Activated naive CD4-positive, alpha-beta T cell treated with anti-CD3 and anti-CD28 coated beads, Interleukin-2, amount 10 ng/mL, durations not matched to agents 7 days and 5 days (primary cell): ENCODE measurements around the gene RNF32.
A peak's percentile ranks its signal among the peaks of the same experiment; 100 is the strongest.
"Not testable (repeated sequence)": the region's sequence is repeated elsewhere in the genome, so short reads cannot be mapped to it uniquely, and the experiment has no call there.

Source experiments
- CTCF ChIA-PET: fragments of 350-600 bp; sonication (Branson Sonifier 250); formaldehyde crosslinking; loops from one replicate; lab custom pipeline; 2021; ENCODE audit warnings: antibody characterized with exemption; lab: Charles Lee
- DNase-seq: peaks from one replicate; pipeline ENCODE4 v3.0.0-alpha.2; 2020
- H3K27ac Mint-ChIP-seq: one replicate; pipeline ENCODE4 v1.8.0; 2021; ENCODE audit warnings: mild to moderate bottlenecking, moderate library complexity, mixed read lengths
- H3K27me3 Mint-ChIP-seq: one replicate; pipeline ENCODE4 v1.8.0; 2021; ENCODE audit warnings: mild to moderate bottlenecking, mixed read lengths
- H3K36me3 Mint-ChIP-seq: one replicate; pipeline ENCODE4 v1.8.0; 2021; ENCODE audit warnings: mixed read lengths
- H3K4me1 Mint-ChIP-seq: one replicate; pipeline ENCODE4 v1.8.0; 2021; ENCODE audit warnings: mixed read lengths
- H3K4me3 Mint-ChIP-seq: one replicate; pipeline ENCODE4 v1.8.0; 2021; ENCODE audit warnings: mild to moderate bottlenecking, moderate library complexity, mixed read lengths
- H3K9me3 Mint-ChIP-seq: one replicate; pipeline ENCODE4 v1.8.0; 2021; ENCODE audit warnings: mixed read lengths

RNF32 gene

GRCh38 chr7:156621652-156622051 is 18.9 kb upstream of the RNF32 start:
- Mint-ChIP-seq H3K36me3 (no peaks in the 10 kb centered on the region), H3K27ac (no peak overlapping the region), H3K4me3 (no peak overlapping the region), H3K9me3 (peaks cover 5% of the 10 kb centered on the region), H3K4me1 (peaks cover 17% of the 10 kb centered on the region), H3K27me3 (peaks cover 57% of the 10 kb centered on the region)
- DNase-seq = no peak
- CTCF ChIA-PET = no interaction called here

DNA sequence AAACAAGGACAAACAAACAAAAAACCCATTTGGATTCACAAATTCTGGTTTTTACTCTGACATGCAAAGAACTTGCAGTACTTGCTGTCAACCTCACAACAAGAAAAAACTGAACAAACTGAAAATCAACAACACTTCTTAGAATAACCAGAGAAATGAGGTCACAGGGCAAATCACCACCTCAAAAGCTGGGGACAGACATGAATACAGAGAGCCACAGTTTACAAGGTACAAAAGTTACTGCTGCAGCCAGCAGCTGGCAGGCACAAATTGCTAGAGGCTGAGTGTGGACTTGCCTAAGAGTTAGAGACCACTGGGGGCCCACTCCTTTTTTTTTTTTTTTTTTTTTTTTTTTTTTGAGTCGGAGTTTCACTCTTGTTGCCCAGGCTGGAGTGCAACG is 15.0 kb upstream of the RNF32 start:
- Mint-ChIP-seq H3K27me3 (peaks cover 39% of the 10 kb centered on the region), H3K9me3 (peaks cover 23% of the 10 kb centered on the region), H3K27ac (no peak overlapping the region), H3K4me3 (no peak overlapping the region), H3K36me3 (peaks cover 2% of the 10 kb centered on the region), H3K4me1 (peaks cover 11% of the 10 kb centered on the region)
- no peak for DNase-seq
- CTCF ChIA-PET = interaction anchor here (1.3 kb wide), 1 partner anchor 9 kb away, joined by 4 read pairs; no protein-coding TSS in a partner anchor

DNA sequence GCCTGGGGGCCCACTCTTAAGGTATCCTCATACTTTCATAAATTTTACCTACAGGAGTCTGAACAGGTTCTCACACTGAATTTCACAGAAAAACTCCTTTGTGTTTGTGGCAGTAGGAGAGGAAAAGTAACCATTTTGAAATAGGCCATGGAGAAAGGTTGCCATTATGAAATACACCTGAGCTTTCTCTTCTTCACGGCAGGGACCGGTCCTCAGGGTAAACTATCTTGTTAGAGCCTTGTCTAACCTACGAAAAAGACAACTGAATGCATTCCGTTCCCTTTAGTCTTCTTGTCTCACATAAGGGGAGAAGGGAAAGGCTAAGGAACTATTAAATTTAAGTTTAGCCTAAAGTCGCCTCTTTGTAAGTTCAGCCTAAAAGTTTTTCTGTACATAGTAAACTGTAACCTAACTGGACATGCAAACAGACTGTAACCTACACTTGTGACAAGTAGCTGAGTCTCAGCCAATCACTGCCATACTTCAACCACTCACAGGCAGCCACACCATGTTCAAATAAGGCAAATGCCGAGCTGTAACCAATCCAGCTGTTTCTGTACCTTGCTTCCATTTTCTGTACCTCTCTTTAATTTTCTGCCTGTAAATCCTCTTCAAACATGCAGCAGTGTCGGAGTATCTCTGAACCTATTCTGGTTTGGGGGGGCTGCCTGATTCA is 14.2 kb upstream of the RNF32 start:
- Mint-ChIP-seq H3K9me3 (peaks cover 21% of the 10 kb centered on the region), H3K27me3 (peaks cover 37% of the 10 kb centered on the region), H3K36me3 (peaks cover 2% of the 10 kb centered on the region), H3K27ac (no peak overlapping the region), H3K4me3 (no peak overlapping the region), H3K4me1 (peaks cover 11% of the 10 kb centered on the region)
- DNase-seq = no peak
- CTCF ChIA-PET = interaction anchor here (1.3 kb wide), 1 partner anchor 8 kb away, joined by 4 read pairs; no protein-coding TSS in a partner anchor

- Mint-ChIP-seq H3K27me3 (peaks cover 21% of the 10 kb centered on the region), H3K9me3 (peaks cover 18% of the 10 kb centered on the region), H3K27ac (no peak overlapping the region), H3K4me1 (peaks cover 11% of the 10 kb centered on the region), H3K4me3 (no peak overlapping the region), H3K36me3 (peaks cover 2% of the 10 kb centered on the region)
- CTCF ChIA-PET = no interaction called here
- DNase-seq = no peak
These were observed 12.0 kb upstream of the RNF32 start for GRCh38 chr7:156628562-156628961.

DNA sequence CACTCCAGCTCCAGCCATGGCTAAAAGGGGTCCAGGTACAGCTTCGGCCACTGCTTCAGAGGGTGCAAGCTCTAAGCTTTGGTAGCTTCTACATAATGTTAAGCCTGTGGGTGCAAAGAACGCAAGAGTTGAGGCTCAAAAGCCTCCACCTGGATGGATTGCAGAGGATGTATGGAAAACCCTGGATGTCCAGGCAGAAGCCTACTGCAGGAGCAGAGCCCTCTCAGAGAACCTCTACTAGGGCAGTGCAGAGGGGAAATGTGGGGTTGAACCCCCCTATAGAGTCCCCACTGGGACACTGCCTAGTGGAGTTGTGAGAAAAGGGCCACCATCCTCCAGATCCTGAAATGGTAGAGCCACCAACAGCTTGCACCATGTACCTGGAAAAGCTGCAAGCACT is 10.7 kb upstream of the RNF32 start:
- Mint-ChIP-seq H3K27me3 (peaks cover 25% of the 10 kb centered on the region), H3K4me1 (peaks cover 6% of the 10 kb centered on the region), H3K9me3 (peaks cover 18% of the 10 kb centered on the region), H3K36me3 (peaks cover 2% of the 10 kb centered on the region), H3K27ac (no peak overlapping the region), H3K4me3 (no peak overlapping the region)
- CTCF ChIA-PET = interaction anchor here (0.7 kb wide), 1 partner anchor 361 kb away, joined by 3 read pairs; no protein-coding TSS in a partner anchor
- DNase-seq = no peak

GRCh38 chr7:156634117-156634516 is 6.5 kb upstream of the RNF32 start:
- peaks cover 2% of the 10 kb centered on the region for H3K36me3 Mint-ChIP-seq
- CTCF ChIA-PET = interaction anchor here (1.1 kb wide), 1 partner anchor 8 kb away, joined by 4 read pairs; no protein-coding TSS in a partner anchor
- DNase-seq = no peak
- peaks cover 10% of the 10 kb centered on the region for H3K9me3 Mint-ChIP-seq
- H3K27me3 Mint-ChIP-seq = peaks cover 19% of the 10 kb centered on the region
- peaks cover 3% of the 10 kb centered on the region for H3K4me1 Mint-ChIP-seq
- H3K27ac Mint-ChIP-seq = no peak overlapping the region
- no peak overlapping the region for H3K4me3 Mint-ChIP-seq

- no peak overlapping the region for H3K27ac Mint-ChIP-seq
- DNase-seq = no peak
- H3K9me3 Mint-ChIP-seq = peaks cover 7% of the 10 kb centered on the region
- H3K4me1 Mint-ChIP-seq = peaks cover 11% of the 10 kb centered on the region
- H3K4me3 Mint-ChIP-seq = no peak overlapping the region
- CTCF ChIA-PET = interaction anchor here (1.1 kb wide), 1 partner anchor 9 kb away, joined by 4 read pairs; no protein-coding TSS in a partner anchor
- peaks cover 16% of the 10 kb centered on the region for H3K27me3 Mint-ChIP-seq
- peaks cover 4% of the 10 kb centered on the region for H3K36me3 Mint-ChIP-seq
These were observed 4.8 kb upstream of the RNF32 start for GRCh38 chr7:156635529-156636385.

DNA sequence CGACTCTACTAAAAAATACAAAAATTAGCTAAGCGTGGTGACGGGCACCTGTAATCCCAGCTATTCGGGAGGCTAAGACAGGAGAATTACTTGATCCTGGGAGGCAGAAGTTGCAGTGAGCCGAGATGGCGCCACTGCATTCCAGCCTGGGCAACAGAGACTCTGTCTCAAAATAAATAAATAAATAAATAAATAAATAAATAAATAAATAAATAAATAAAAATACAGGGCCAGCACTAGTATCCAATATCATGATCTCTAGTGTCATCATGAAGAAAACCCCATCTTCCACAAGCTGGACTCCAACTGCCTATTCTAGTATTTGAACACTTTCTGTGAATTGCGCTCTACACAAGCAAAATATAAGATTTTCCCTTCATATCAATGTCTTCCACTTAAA is 3.5 kb upstream of the RNF32 start:
- H3K4me3 Mint-ChIP-seq, H3K27ac Mint-ChIP-seq, H3K9me3 Mint-ChIP-seq, CTCF ChIA-PET, H3K36me3 Mint-ChIP-seq, DNase-seq: not testable (repeated sequence)
- Mint-ChIP-seq H3K27me3 (peaks cover 20% of the 10 kb centered on the region), H3K4me1 (peaks cover 20% of the 10 kb centered on the region)

- Mint-ChIP-seq H3K9me3 (peaks cover 7% of the 10 kb centered on the region), H3K4me3 (peak overlapping the region; percentile 26)
- CTCF ChIA-PET = no interaction called here
These were observed 2.0 kb upstream of the RNF32 start for GRCh38 chr7:156638443-156639077.

GRCh38 chr7:156639426-156640256 is 933 bp upstream of the RNF32 start:
- H3K27ac Mint-ChIP-seq = peak overlapping the region; percentile 25

More at GRCh38 chr7:156638443-156639077, 2.0 kb upstream of the RNF32 start:
- Mint-ChIP-seq H3K27ac (no peak overlapping the region), H3K27me3 (peaks cover 25% of the 10 kb centered on the region), H3K4me1 (peaks cover 20% of the 10 kb centered on the region), H3K36me3 (peaks cover 4% of the 10 kb centered on the region)
- DNase-seq = no peak

GRCh38 chr7:156640949-156641485 is 443 bp downstream of the RNF32 start:
- peaks cover 21% of the 10 kb centered on the region for H3K27me3 Mint-ChIP-seq
- CTCF ChIA-PET = interaction anchor here (1.7 kb wide), 1 partner anchor 9 kb away, joined by 7 read pairs; no protein-coding TSS in a partner anchor
- H3K36me3 Mint-ChIP-seq = peaks cover 4% of the 10 kb centered on the region
- peak; percentile 72 for DNase-seq
- H3K4me3 Mint-ChIP-seq = peak overlapping the region; percentile 85
- H3K27ac Mint-ChIP-seq = peak overlapping the region; percentile 93
- peaks cover 20% of the 10 kb centered on the region for H3K4me1 Mint-ChIP-seq
- H3K9me3 Mint-ChIP-seq = peaks cover 7% of the 10 kb centered on the region

More at GRCh38 chr7:156639426-156640256, 933 bp upstream of the RNF32 start:
- Mint-ChIP-seq H3K4me1 (peaks cover 20% of the 10 kb centered on the region), H3K36me3 (peaks cover 4% of the 10 kb centered on the region), H3K27me3 (peaks cover 21% of the 10 kb centered on the region), H3K4me3 (peak overlapping the region; percentile 58), H3K9me3 (peaks cover 7% of the 10 kb centered on the region)
- CTCF ChIA-PET = no interaction called here
- DNase-seq = no peak

DNA sequence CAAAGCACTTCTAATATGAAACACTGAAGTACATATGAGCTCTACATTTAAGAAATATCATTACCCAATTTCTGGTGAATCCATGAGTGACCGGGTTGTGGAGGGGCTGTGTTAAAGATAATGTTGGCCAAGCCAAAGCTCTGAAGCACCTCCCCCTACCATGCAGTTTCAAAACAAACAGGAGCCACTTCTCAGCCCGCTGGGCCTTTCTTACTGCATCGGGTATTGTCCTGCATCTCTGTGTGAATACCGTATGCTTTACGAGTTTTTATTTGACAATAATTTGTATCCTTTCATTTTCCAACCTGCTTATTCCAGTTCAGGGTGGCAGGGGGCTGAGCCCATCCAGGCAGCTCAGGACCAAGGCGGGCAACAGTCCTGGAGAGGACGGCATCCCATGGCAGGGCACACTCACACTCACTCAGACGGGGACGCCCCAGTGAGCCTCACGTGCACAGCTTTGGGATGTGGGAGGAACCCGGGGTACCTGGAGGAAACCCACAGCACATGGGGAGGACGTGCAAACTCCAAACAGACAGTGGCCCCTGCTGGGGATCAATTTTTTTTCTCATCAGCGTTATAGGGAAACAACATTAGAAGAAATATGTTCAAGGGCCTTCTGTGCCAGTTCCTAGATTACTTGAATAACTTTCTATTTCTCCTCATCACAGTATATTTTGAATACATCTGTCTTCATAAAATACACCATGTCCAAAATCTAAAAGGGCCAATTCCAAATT is 1.9 kb downstream of the RNF32 start:
- CTCF ChIA-PET = interaction anchor here (0.6 to 1.7 kb wide), 4 partner anchors 8 to 252 kb away, joined by 3 to 7 read pairs (median 4); no protein-coding TSS in a partner anchor
- peaks cover 24% of the 10 kb centered on the region for H3K27me3 Mint-ChIP-seq
- DNase-seq = no peak
- peaks cover 20% of the 10 kb centered on the region for H3K4me1 Mint-ChIP-seq
- no peak overlapping the region for H3K27ac Mint-ChIP-seq
- H3K9me3 Mint-ChIP-seq = peaks cover 7% of the 10 kb centered on the region
- peaks cover 4% of the 10 kb centered on the region for H3K36me3 Mint-ChIP-seq
- no peak overlapping the region for H3K4me3 Mint-ChIP-seq
